WTC11 (cell line): Measurements from ENCODE around the gene RAB35. TPM values are rescaled to one million over a fixed set of nuclear protein-coding genes. Genes with fewer than 3 reads are reported as not detected.

ENCODE experiments used
- ATAC-seq: fragments of 200-7000 bp; cut with Tn5 transposase; 2 replicates; pipeline ENCODE4 v1.10.0; 2021; ENCODE audit warnings: mild to moderate bottlenecking, moderate library complexity
- CTCF ChIA-PET: fragments of 300-600 bp; sonication (Branson Sonifier 250); formaldehyde crosslinking; loops from one replicate; lab custom pipeline; 2021; ENCODE audit warnings: antibody characterized with exemption; lab: Charles Lee
- POLR2A ChIA-PET: fragments of 350-600 bp; sonication (Branson Sonifier 250); formaldehyde crosslinking; loops from one replicate; lab custom pipeline; 2021; ENCODE audit warnings: antibody characterized with exemption; lab: Charles Lee
- DNase-seq: peaks from one replicate; pipeline ENCODE4 v3.0.0; 2021; ENCODE audit warnings: low spot score
- H3K27ac Mint-ChIP-seq: 2 replicates; pipeline ENCODE4 v1.8.0; 2021; ENCODE audit warnings: mixed read lengths
- H3K27me3 Mint-ChIP-seq: 2 replicates; pipeline ENCODE4 v1.8.0; 2021; ENCODE audit warnings: low read depth, mild to moderate bottlenecking, moderate library complexity, mixed read lengths
- H3K36me3 Mint-ChIP-seq: 2 replicates; pipeline ENCODE4 v1.8.0; 2021; ENCODE audit warnings: mixed read lengths
- H3K4me1 Mint-ChIP-seq: 2 replicates; pipeline ENCODE4 v1.8.0; 2022; ENCODE audit warnings: mixed read lengths
- H3K4me3 Mint-ChIP-seq: 2 replicates; pipeline ENCODE4 v1.8.0; 2021; ENCODE audit warnings: mild to moderate bottlenecking, moderate library complexity, mixed read lengths
- H3K9me3 Mint-ChIP-seq: 2 replicates; pipeline ENCODE4 v1.8.0; 2021; ENCODE audit warnings: mixed read lengths
- ATF3 ChIP-seq: sonication (generic); formaldehyde crosslinking; conservative IDR thresholded peaks from 2 replicates; pipeline ENCODE4 v1.8.1; 2022; ENCODE audit warnings: mild to moderate bottlenecking, missing genetic modification reagents
- E2F5 ChIP-seq: sonication (generic); formaldehyde crosslinking; IDR thresholded peaks from 2 replicates; pipeline ENCODE4 v1.8.1; 2022; ENCODE audit warnings: mild to moderate bottlenecking, moderate library complexity, missing genetic modification reagents
- ETV6 ChIP-seq: sonication (generic); formaldehyde crosslinking; IDR thresholded peaks from 2 replicates; pipeline ENCODE4 v1.8.1; 2022; ENCODE audit warnings: mild to moderate bottlenecking, missing genetic modification reagents
- FOXP1 ChIP-seq: sonication (generic); formaldehyde crosslinking; IDR thresholded peaks from 2 replicates; pipeline ENCODE4 v1.8.0; 2022; ENCODE audit warnings: missing genetic modification reagents, mild to moderate bottlenecking, moderate library complexity, borderline replicate concordance
- GABPB1 ChIP-seq: sonication (generic); formaldehyde crosslinking; IDR thresholded peaks from 2 replicates; pipeline ENCODE4 v1.8.1; 2023; ENCODE audit warnings: mild to moderate bottlenecking, missing genetic modification reagents
- GRHL2 ChIP-seq: fragments of 250-450 bp; sonication (Bioruptor Pico); IDR thresholded peaks from 2 replicates; pipeline ENCODE4 v1.8.0; 2022; ENCODE audit warnings: mild to moderate bottlenecking, moderate library complexity; ENCODE audit not compliant: insufficient replicate concordance, severe bottlenecking
- HMGXB4 ChIP-seq: sonication (generic); formaldehyde crosslinking; IDR thresholded peaks from 2 replicates; pipeline ENCODE4 v1.8.1; 2023; ENCODE audit warnings: mild to moderate bottlenecking, moderate library complexity, missing genetic modification reagents
- IRF2 ChIP-seq: sonication (generic); formaldehyde crosslinking; IDR thresholded peaks from 2 replicates; pipeline ENCODE4 v1.8.0; 2022; ENCODE audit warnings: low read depth, missing genetic modification reagents, borderline replicate concordance
- KAT7 ChIP-seq: sonication (generic); formaldehyde crosslinking; IDR thresholded peaks from 2 replicates; pipeline ENCODE4 v1.8.1; 2023; ENCODE audit warnings: missing genetic modification reagents, mild to moderate bottlenecking, borderline replicate concordance
- MAX ChIP-seq: sonication (generic); formaldehyde crosslinking; IDR thresholded peaks from 2 replicates; pipeline ENCODE4 v1.8.0; 2022; ENCODE audit warnings: mild to moderate bottlenecking, missing genetic modification reagents
- MLX ChIP-seq: sonication (generic); formaldehyde crosslinking; IDR thresholded peaks from 2 replicates; pipeline ENCODE4 v1.8.1; 2023; ENCODE audit warnings: mild to moderate bottlenecking, missing genetic modification reagents, moderate library complexity
- NFATC4 ChIP-seq: fragments of 250-450 bp; sonication (Bioruptor Pico); IDR thresholded peaks from 2 replicates; pipeline ENCODE4 v1.9.0; 2021; ENCODE audit warnings: mild to moderate bottlenecking
- PRRX2 ChIP-seq: fragments of 250-450 bp; sonication (Bioruptor Pico); IDR thresholded peaks from 2 replicates; pipeline ENCODE4 v1.8.0; 2021; ENCODE audit warnings: mild to moderate bottlenecking
- SMAD3 ChIP-seq: sonication (generic); formaldehyde crosslinking; IDR thresholded peaks from 2 replicates; pipeline ENCODE4 v1.8.0; 2022; ENCODE audit warnings: missing genetic modification reagents, mild to moderate bottlenecking, borderline replicate concordance
- SMAD4 ChIP-seq: sonication (generic); formaldehyde crosslinking; IDR thresholded peaks from 2 replicates; pipeline ENCODE4 v1.8.0; 2022; ENCODE audit warnings: mild to moderate bottlenecking, missing genetic modification reagents
- TCF7 ChIP-seq: sonication (generic); formaldehyde crosslinking; IDR thresholded peaks from 2 replicates; pipeline ENCODE4 v1.8.0; 2022; ENCODE audit warnings: mild to moderate bottlenecking, low read depth, missing genetic modification reagents, moderate library complexity
- ZNF121 ChIP-seq: sonication (generic); formaldehyde crosslinking; IDR thresholded peaks from 2 replicates; pipeline ENCODE4 v1.8.0; 2023; ENCODE audit warnings: missing genetic modification reagents
- ZNF396 ChIP-seq: fragments of 250-450 bp; sonication (Bioruptor Pico); IDR thresholded peaks from 2 replicates; pipeline ENCODE4 v1.8.0; 2021; ENCODE audit warnings: mild to moderate bottlenecking, moderate library complexity, borderline replicate concordance
- ZSCAN18 ChIP-seq: fragments of 250-450 bp; sonication (Bioruptor Pico); IDR thresholded peaks from 2 replicates; pipeline ENCODE4 v2.1.2; 2022; ENCODE audit warnings: mild to moderate bottlenecking, moderate library complexity
- total RNA-seq: library from RNA; stranded (reverse); gene quantifications from 3 replicates; pipeline ENCODE4 v1.2.3, GENCODE V29; 2021
- TF ChIP-seq, protein P1 (sequence below): sonication (generic); formaldehyde crosslinking; IDR thresholded peaks from 2 replicates; pipeline ENCODE4 v1.8.0; 2022; ENCODE audit warnings: mild to moderate bottlenecking, missing genetic modification reagents
- TF ChIP-seq, protein P2 (sequence below): sonication (generic); formaldehyde crosslinking; IDR thresholded peaks from 2 replicates; pipeline ENCODE4 v1.8.0; 2022; ENCODE audit warnings: mild to moderate bottlenecking, missing genetic modification reagents
- TF ChIP-seq, protein P3 (sequence below): fragments of 200-600 bp; IDR thresholded peaks from 2 replicates; pipeline ENCODE4 v1.8.0; 2022; ENCODE audit warnings: antibody characterized with exemption

RAB35 gene
- total RNA-seq, 1 experiment from 2014 or later: 44.5 TPM

GRCh38 chr12:120161852-120162251 is 45.3 kb upstream of the RAB35 start (continued):
- TF ChIP-seq ZNF396 (CRISPR knock-in tag) (no peak), GABPB1 (no peak), TCF7 (CRISPR knock-in tag) (no peak), E2F5 (no peak), NFATC4 (no peak), FOXP1 (CRISPR knock-in tag) (no peak), ATF3 (CRISPR knock-in tag) (no peak)

GRCh38 chr12:120159509-120160237 is 43.1 kb upstream of the RAB35 start:
- DNase-seq: no peak
- Mint-ChIP-seq H3K4me3 (no peak overlapping the region), H3K4me1 (no peaks in the 10 kb centered on the region), H3K36me3 (peaks cover 92% of the 10 kb centered on the region), H3K27me3 (no peaks in the 10 kb centered on the region), H3K27ac (no peak overlapping the region), H3K9me3 (no peaks in the 10 kb centered on the region)
- ChIA-PET CTCF (interaction anchor here (0.5 kb wide), 1 partner anchor 307 kb away, joined by 3 read pairs; no protein-coding TSS in a partner anchor), POLR2A (interaction anchor here (1.5 kb wide), 1 partner anchor 41 kb away, joined by 4 read pairs; the partner anchor contains the start of gene RPLP0)
- TF ChIP-seq, protein P1, sequence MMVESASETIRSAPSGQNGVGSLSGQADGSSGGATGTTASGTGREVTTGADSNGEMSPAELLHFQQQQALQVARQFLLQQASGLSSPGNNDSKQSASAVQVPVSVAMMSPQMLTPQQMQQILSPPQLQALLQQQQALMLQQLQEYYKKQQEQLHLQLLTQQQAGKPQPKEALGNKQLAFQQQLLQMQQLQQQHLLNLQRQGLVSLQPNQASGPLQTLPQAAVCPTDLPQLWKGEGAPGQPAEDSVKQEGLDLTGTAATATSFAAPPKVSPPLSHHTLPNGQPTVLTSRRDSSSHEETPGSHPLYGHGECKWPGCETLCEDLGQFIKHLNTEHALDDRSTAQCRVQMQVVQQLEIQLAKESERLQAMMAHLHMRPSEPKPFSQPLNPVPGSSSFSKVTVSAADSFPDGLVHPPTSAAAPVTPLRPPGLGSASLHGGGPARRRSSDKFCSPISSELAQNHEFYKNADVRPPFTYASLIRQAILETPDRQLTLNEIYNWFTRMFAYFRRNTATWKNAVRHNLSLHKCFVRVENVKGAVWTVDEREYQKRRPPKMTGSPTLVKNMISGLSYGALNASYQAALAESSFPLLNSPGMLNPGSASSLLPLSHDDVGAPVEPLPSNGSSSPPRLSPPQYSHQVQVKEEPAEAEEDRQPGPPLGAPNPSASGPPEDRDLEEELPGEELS (CRISPR knock-in tag): no peak
- TF ChIP-seq PRRX2 (CRISPR knock-in tag): no peak
- TF ChIP-seq HMGXB4 (CRISPR knock-in tag): no peak
- no peak for TF ChIP-seq GRHL2 (CRISPR knock-in tag)
- TF ChIP-seq IRF2 (CRISPR knock-in tag): no peak
- TF ChIP-seq FOXP1 (CRISPR knock-in tag): no peak
- no peak for TF ChIP-seq TCF7 (CRISPR knock-in tag)
- TF ChIP-seq, protein P2, sequence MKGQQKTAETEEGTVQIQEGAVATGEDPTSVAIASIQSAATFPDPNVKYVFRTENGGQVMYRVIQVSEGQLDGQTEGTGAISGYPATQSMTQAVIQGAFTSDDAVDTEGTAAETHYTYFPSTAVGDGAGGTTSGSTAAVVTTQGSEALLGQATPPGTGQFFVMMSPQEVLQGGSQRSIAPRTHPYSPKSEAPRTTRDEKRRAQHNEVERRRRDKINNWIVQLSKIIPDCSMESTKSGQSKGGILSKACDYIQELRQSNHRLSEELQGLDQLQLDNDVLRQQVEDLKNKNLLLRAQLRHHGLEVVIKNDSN: no peak
- ATAC-seq: no peak

DNA sequence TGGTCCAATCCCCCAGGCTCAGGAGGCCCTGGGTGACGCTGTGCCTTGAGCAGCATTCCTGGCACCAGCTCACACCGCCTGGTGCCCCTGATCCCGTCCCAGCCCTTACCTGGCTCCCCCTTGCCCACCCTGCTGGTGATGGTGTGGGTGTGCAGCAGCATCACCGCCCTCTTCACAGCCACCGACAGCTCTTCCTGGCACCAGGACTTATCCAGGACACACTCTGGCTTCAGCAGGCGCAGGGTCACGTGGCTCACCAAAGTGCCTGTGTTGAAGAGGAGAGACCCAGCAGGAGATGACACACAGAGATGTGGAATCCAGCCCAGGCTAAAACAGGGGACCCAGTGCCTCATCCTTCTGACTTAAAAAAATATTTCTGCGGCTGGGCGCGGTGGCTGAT is 41.8 kb upstream of the RAB35 start:
- TF ChIP-seq MAX (CRISPR knock-in tag): no peak
- TF ChIP-seq ETV6 (CRISPR knock-in tag): no peak
- no peak for TF ChIP-seq KAT7 (CRISPR knock-in tag)
- TF ChIP-seq ZSCAN18 (CRISPR knock-in tag): no peak
- TF ChIP-seq, protein P3, sequence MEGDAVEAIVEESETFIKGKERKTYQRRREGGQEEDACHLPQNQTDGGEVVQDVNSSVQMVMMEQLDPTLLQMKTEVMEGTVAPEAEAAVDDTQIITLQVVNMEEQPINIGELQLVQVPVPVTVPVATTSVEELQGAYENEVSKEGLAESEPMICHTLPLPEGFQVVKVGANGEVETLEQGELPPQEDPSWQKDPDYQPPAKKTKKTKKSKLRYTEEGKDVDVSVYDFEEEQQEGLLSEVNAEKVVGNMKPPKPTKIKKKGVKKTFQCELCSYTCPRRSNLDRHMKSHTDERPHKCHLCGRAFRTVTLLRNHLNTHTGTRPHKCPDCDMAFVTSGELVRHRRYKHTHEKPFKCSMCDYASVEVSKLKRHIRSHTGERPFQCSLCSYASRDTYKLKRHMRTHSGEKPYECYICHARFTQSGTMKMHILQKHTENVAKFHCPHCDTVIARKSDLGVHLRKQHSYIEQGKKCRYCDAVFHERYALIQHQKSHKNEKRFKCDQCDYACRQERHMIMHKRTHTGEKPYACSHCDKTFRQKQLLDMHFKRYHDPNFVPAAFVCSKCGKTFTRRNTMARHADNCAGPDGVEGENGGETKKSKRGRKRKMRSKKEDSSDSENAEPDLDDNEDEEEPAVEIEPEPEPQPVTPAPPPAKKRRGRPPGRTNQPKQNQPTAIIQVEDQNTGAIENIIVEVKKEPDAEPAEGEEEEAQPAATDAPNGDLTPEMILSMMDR: no peak
- TF ChIP-seq SMAD3 (CRISPR knock-in tag): no peak
- no peak for TF ChIP-seq MLX (CRISPR knock-in tag)
- no peak for TF ChIP-seq SMAD4 (CRISPR knock-in tag)
- no peak for TF ChIP-seq ZNF121 (CRISPR knock-in tag)
- DNase-seq: no peak
- 0 out of 2 replicates have a peak, but pooled peaks have one; percentile 24 for ATAC-seq
- Mint-ChIP-seq H3K4me3 (no peak overlapping the region), H3K27ac (no peak overlapping the region), H3K27me3 (no peaks in the 10 kb centered on the region), H3K9me3 (no peaks in the 10 kb centered on the region), H3K4me1 (no peaks in the 10 kb centered on the region), H3K36me3 (peaks cover 90% of the 10 kb centered on the region)
- ChIA-PET POLR2A (interaction anchor here (0.6 to 1.5 kb wide), 2 partner anchors 11 to 42 kb away, joined by 3 to 4 read pairs; partner anchors contain the start of gene RPLP0), CTCF (no interaction called here)
